ENCODE measurements around the gene CSMD2.

Gene CSMD2

GRCh38 chr1:33685256-33685655 lies 479.8 kb downstream of the CSMD2 start:
- H3K27ac ChIP-seq (ENCODE audit: low read depth, low read length), result no peak overlapping the region
- no peak overlapping the region for H3K9ac ChIP-seq (ENCODE audit: low read length)
- no peaks in the 10 kb centered on the region for H3K36me3 ChIP-seq (ENCODE audit: control insufficient read depth, insufficient read depth, low read length)
- no peak overlapping the region for H3K4me3 ChIP-seq (ENCODE audit: low read length)
- no peaks in the 10 kb centered on the region for H3K4me1 ChIP-seq (ENCODE audit: control insufficient read depth, insufficient read depth, low read length)
- H3K27me3 ChIP-seq (ENCODE audit: control insufficient read depth, insufficient read depth, low read length), result peaks cover 4% of the 10 kb centered on the region

GRCh38 chr1:33684396-33685179 lies 480.4 kb downstream of the CSMD2 start:
- H3K4me1 ChIP-seq (ENCODE audit: control insufficient read depth, insufficient read depth, low read length), result no peaks in the 10 kb centered on the region
- H3K27me3 ChIP-seq (ENCODE audit: control insufficient read depth, insufficient read depth, low read length), result peaks cover 4% of the 10 kb centered on the region
- H3K36me3 ChIP-seq (ENCODE audit: control insufficient read depth, insufficient read depth, low read length), result no peaks in the 10 kb centered on the region
- H3K27ac ChIP-seq (ENCODE audit: low read depth, low read length), result no peak overlapping the region
- H3K4me3 ChIP-seq (ENCODE audit: low read length), result no peak overlapping the region
- H3K9ac ChIP-seq (ENCODE audit: low read length), result no peak overlapping the region

DNA sequence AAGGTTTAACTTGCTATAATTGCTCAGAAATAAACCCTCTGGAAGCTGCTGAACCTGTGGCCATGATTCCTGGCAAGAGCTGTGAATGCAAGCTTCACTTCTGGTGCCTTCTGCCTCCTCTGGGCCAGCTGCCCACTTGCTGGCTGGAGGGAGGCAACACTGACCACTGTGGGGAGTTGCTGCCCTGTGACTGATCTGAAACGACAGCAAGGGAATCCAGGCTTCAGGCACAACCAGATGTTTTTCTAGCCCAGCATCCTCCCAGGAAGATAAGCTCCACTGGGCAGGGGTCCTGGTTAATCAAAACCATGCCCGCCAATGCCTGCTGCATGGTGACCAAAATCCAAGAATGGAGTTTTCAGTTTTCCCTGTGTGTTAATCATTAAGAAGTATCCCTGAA lies 481.1 kb downstream of the CSMD2 start:
- Histone ChIP-seq H3K4me3 (ENCODE audit: low read length) (no peak overlapping the region), H3K36me3 (ENCODE audit: control insufficient read depth, insufficient read depth, low read length) (no peaks in the 10 kb centered on the region), H3K27ac (ENCODE audit: low read depth, low read length) (no peak overlapping the region), H3K4me1 (ENCODE audit: control insufficient read depth, insufficient read depth, low read length) (no peaks in the 10 kb centered on the region), H3K27me3 (ENCODE audit: control insufficient read depth, insufficient read depth, low read length) (peaks cover 4% of the 10 kb centered on the region), H3K9ac (ENCODE audit: low read length) (no peak overlapping the region)

DNA sequence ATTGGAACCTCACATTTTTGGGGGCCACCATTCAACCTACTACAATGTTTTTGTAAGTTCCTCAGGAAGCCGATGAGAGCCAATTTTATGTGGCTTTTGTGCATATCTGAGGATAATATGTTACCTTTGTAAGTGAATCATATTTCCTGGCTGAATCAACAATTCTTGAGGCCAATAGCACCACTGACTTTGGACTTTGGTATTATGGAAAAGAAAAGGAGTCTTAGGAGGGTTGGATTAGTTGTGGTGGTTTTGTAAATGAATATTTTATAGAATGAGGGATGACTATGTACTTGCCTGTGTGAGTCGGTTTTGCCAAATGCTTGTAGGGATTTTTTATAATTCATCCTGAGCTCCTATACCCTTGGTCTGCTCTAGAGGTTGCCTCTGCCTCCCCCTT lies 482.7 kb downstream of the CSMD2 start:
- no peak overlapping the region for H3K4me3 ChIP-seq (ENCODE audit: low read length)
- H3K27me3 ChIP-seq (ENCODE audit: control insufficient read depth, insufficient read depth, low read length), result peaks cover 4% of the 10 kb centered on the region
- H3K9ac ChIP-seq (ENCODE audit: low read length), result no peak overlapping the region
- H3K27ac ChIP-seq (ENCODE audit: low read depth, low read length), result no peak overlapping the region
- no peaks in the 10 kb centered on the region for H3K36me3 ChIP-seq (ENCODE audit: control insufficient read depth, insufficient read depth, low read length)
- no peaks in the 10 kb centered on the region for H3K4me1 ChIP-seq (ENCODE audit: control insufficient read depth, insufficient read depth, low read length)

DNA sequence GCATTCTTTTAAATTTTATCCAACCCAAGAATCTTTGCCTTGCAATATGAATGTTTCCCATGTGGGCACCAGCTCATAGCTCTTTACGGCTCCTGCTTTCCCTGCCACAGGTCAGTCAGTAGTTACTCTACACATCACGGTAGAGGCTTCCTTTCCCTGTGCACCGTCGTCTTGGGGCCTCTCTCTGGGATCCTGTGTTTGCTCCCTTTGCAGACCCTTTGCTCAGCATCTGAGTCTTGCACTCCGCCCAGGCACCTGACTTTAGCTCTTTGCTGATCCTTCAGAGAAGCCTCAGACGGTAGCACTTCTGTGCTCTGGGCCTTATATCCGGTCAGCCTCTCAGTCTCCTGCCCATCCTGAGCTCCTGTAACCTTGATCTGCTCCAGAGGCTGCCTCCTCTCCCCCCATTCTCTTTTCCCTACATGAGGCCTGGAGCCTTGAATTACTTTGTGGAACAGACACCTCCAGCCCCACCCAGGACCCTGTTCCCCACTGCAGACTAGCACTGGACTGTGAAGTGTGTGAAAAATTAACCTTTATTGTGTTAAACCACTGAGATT lies 484.7 kb downstream of the CSMD2 start:
- Histone ChIP-seq H3K36me3 (ENCODE audit: control insufficient read depth, insufficient read depth, low read length) (no peaks in the 10 kb centered on the region), H3K27ac (ENCODE audit: low read depth, low read length) (no peak overlapping the region), H3K4me1 (ENCODE audit: control insufficient read depth, insufficient read depth, low read length) (no peaks in the 10 kb centered on the region), H3K4me3 (ENCODE audit: low read length) (no peak overlapping the region), H3K9ac (ENCODE audit: low read length) (no peak overlapping the region), H3K27me3 (ENCODE audit: control insufficient read depth, insufficient read depth, low read length) (no peaks in the 10 kb centered on the region)

DNA sequence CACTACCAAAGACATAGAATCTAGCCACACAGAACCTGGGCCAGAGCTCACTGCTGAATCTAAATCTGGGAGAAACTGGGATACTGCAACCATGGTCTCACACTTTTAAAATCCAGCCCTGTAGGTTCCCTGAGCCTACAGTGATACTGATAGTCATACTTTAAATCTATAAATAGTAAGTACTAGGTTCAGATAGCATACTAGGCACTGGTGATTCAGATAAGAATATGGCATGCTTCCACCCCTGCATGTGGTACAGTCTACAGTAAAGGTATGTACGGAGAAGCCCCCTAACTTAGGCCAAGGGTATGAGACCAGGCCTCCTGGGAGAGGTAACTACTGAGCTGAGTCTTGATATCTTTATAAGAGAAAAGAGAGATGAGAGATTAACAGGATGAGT lies 494.5 kb downstream of the CSMD2 start:
- no peak overlapping the region for H3K4me3 ChIP-seq (ENCODE audit: low read length)
- no peaks in the 10 kb centered on the region for H3K36me3 ChIP-seq (ENCODE audit: control insufficient read depth, insufficient read depth, low read length)
- H3K9ac ChIP-seq (ENCODE audit: low read length), result no peak overlapping the region
- H3K27me3 ChIP-seq (ENCODE audit: control insufficient read depth, insufficient read depth, low read length), result no peaks in the 10 kb centered on the region
- no peaks in the 10 kb centered on the region for H3K4me1 ChIP-seq (ENCODE audit: control insufficient read depth, insufficient read depth, low read length)
- H3K27ac ChIP-seq (ENCODE audit: low read depth, low read length), result no peak overlapping the region

- Histone ChIP-seq H3K36me3 (ENCODE audit: control insufficient read depth, insufficient read depth, low read length) (no peaks in the 10 kb centered on the region), H3K27ac (ENCODE audit: low read depth, low read length) (no peak overlapping the region), H3K4me1 (ENCODE audit: control insufficient read depth, insufficient read depth, low read length) (no peaks in the 10 kb centered on the region), H3K9ac (ENCODE audit: low read length) (no peak overlapping the region), H3K27me3 (ENCODE audit: control insufficient read depth, insufficient read depth, low read length) (no peaks in the 10 kb centered on the region), H3K4me3 (ENCODE audit: low read length) (no peak overlapping the region)
Observed at GRCh38 chr1:33668695-33669094, 496.3 kb downstream of the CSMD2 start.

DNA sequence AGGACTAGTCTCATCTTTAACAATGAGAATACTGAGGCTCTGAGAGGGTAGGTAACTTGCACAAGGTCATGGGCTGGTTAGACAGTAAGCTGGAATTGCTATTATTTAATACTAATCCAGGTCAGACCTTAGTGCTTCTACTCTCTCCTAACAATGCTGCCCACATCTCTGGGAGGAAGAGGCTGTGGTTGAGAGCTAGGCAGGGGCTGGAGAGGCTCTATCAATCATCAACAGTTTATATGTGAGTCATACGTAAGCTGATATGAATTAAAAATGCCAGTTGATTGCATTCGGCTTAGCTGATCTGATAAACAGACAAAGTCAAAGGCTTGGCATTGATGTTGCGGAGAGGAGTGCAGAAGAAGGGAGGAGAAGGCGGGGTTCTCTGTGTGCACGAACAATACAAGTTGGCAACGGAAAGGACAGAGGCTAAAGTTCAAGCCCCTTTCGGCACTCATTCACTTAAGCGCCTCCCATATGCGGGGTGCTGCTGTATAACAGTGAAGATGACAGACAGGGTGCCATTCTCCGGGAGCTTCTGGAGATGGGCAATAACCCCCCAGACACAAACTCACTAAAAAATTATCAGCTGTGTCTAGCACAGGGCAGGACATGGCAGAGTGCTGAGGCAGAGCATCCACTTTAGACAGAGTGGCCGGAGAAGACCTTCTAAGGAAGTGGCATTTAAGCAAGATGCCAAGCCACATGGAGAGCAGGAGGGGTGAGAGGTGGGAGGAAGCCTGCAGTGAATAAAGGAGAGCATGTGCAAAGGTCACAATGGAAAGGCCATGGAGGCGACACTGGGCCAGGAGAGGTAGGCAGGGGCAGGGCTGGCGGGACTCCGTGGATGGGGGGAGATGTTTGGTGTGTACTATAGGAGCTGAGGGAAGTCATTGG lies 497.4 kb downstream of the CSMD2 start:
- Histone ChIP-seq H3K9ac (ENCODE audit: low read length) (no peak overlapping the region), H3K27ac (ENCODE audit: low read depth, low read length) (no peak overlapping the region), H3K27me3 (ENCODE audit: control insufficient read depth, insufficient read depth, low read length) (no peaks in the 10 kb centered on the region), H3K4me1 (ENCODE audit: control insufficient read depth, insufficient read depth, low read length) (no peaks in the 10 kb centered on the region), H3K36me3 (ENCODE audit: control insufficient read depth, insufficient read depth, low read length) (no peaks in the 10 kb centered on the region), H3K4me3 (ENCODE audit: low read length) (no peak overlapping the region)

DNA sequence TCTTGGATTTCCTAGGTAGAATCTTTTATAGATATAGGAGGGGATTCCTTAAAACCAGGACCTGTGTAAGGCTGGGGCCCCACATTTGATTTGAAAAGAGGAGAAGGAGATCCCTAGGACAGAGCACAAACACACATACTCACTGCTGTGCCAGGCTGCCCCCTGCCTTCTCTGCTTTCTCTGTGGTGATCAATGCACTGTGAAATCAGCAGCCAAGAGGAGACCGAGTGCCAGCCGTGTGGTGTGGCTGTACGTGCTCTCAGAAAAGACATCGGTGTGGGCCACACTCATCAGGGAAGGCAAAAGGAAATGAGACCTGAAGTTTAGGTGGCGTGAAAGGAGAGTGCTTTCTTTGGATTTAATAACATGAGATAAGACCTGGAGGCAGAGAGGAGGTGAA lies 498.4 kb downstream of the CSMD2 start:
- no peaks in the 10 kb centered on the region for H3K4me1 ChIP-seq (ENCODE audit: control insufficient read depth, insufficient read depth, low read length)
- H3K36me3 ChIP-seq (ENCODE audit: control insufficient read depth, insufficient read depth, low read length), result no peaks in the 10 kb centered on the region

DNA sequence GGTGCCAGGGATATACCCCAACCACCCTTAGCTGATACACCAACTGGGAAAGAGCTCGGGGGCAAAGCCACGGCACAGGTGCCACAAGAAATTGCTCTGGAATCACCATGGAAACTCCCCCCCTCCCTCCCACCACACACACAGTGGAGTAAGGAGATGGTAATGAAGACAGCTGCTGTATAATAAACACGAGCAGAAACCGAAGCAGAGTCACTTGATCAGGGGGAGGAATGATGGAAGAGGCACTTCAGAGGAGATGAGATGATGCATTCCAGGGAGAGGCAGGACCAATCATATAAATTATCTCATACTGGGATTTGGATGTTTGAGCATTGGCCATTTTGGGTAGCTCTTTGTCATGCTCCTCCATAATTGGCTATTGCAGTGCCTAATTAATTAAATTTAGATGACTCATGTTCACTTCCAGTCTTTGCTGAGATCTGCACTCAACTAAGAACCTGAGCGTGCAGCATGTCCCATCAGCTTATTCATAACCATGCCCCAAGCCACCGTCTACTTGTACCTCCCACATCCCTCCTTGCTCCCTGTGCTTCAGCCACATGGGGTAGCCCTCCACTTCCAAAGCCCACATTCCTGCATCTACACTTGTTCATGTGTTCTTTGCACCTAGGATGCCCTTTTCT lies 503.1 kb downstream of the CSMD2 start:
- Histone ChIP-seq H3K36me3 (ENCODE audit: control insufficient read depth, insufficient read depth, low read length) (no peaks in the 10 kb centered on the region), H3K9ac (ENCODE audit: low read length) (no peak overlapping the region), H3K27me3 (ENCODE audit: control insufficient read depth, insufficient read depth, low read length) (no peaks in the 10 kb centered on the region), H3K4me1 (ENCODE audit: control insufficient read depth, insufficient read depth, low read length) (no peaks in the 10 kb centered on the region), H3K27ac (ENCODE audit: low read depth, low read length) (no peak overlapping the region), H3K4me3 (ENCODE audit: low read length) (no peak overlapping the region)

More for the DNA sequence above, 498.4 kb downstream of the CSMD2 start:
- Histone ChIP-seq H3K27me3 (ENCODE audit: control insufficient read depth, insufficient read depth, low read length) (no peaks in the 10 kb centered on the region), H3K9ac (ENCODE audit: low read length) (no peak overlapping the region), H3K27ac (ENCODE audit: low read depth, low read length) (no peak overlapping the region), H3K4me3 (ENCODE audit: low read length) (no peak overlapping the region)

- Histone ChIP-seq H3K27me3 (ENCODE audit: control insufficient read depth, insufficient read depth, low read length) (no peaks in the 10 kb centered on the region), H3K4me3 (ENCODE audit: low read length) (no peak overlapping the region), H3K36me3 (ENCODE audit: control insufficient read depth, insufficient read depth, low read length) (no peaks in the 10 kb centered on the region), H3K4me1 (ENCODE audit: control insufficient read depth, insufficient read depth, low read length) (no peaks in the 10 kb centered on the region), H3K9ac (ENCODE audit: low read length) (no peak overlapping the region), H3K27ac (ENCODE audit: low read depth, low read length) (peak overlapping the region; percentile 56)
Observed at GRCh38 chr1:33660956-33661355, 504.1 kb downstream of the CSMD2 start.

GRCh38 chr1:33660244-33660643 lies 504.8 kb downstream of the CSMD2 start:
- Histone ChIP-seq H3K9ac (ENCODE audit: low read length) (no peak overlapping the region), H3K4me1 (ENCODE audit: control insufficient read depth, insufficient read depth, low read length) (no peaks in the 10 kb centered on the region), H3K4me3 (ENCODE audit: low read length) (no peak overlapping the region), H3K27ac (ENCODE audit: low read depth, low read length) (peak overlapping the region; percentile 56), H3K36me3 (ENCODE audit: control insufficient read depth, insufficient read depth, low read length) (no peaks in the 10 kb centered on the region), H3K27me3 (ENCODE audit: control insufficient read depth, insufficient read depth, low read length) (no peaks in the 10 kb centered on the region)
